NB4 (cell line): ENCODE data around the gene FTSJ3.

Experiments
- DNase-seq: peaks from one replicate; pipeline ENCODE4 v3.0.0; 2010; ENCODE audit warnings: low read depth
- H3K4me3 ChIP-seq: one replicate; pipeline ENCODE4 v1.5.1; 2011; ENCODE audit warnings: mild to moderate bottlenecking, low read depth, low read length, moderate library complexity
- MYC ChIP-seq: IDR thresholded peaks from 2 replicates; pipeline ENCODE4 v1.6.1; 2011; ENCODE audit warnings: low read depth, low read length
- POLR2A ChIP-seq: IDR thresholded peaks from 2 replicates; pipeline ENCODE4 v1.6.1; 2011; ENCODE audit warnings: mild to moderate bottlenecking; ENCODE audit not compliant: insufficient read length; ENCODE audit errors: extremely low read depth
- TF ChIP-seq, protein P1 (sequence below): IDR thresholded peaks from 2 replicates; pipeline ENCODE4 v1.6.1; 2011; ENCODE audit warnings: low read depth, low read length
- TF ChIP-seq, protein P2 (sequence below): IDR thresholded peaks from one replicate; pipeline ENCODE4 v1.5.1; 2012; ENCODE audit warnings: low read depth, low read length

FTSJ3 gene

DNA sequence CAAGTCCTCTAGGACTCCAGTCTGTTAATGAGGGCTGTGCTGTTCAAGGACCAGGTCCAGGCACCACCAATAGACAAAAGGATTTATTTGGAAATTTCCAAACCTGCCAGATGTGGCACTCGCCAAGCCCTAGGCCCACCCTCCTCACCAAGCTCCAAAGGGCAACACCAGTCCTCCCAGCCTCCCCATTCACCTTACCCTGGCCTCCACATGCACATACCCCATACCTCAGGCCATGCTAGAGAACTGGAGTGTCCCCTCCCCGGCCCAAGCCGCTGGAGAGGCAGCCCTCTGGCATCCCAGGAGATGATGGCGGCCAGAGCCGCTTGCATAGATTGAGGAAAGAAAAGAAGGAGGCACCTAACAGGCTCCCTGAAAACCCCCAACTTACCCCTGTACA is 4.6 kb upstream of the FTSJ3 start:
- DNase-seq = no peak
- H3K4me3 ChIP-seq = no peak overlapping the region
- TF ChIP-seq MYC = no peak
- TF ChIP-seq, protein P1, sequence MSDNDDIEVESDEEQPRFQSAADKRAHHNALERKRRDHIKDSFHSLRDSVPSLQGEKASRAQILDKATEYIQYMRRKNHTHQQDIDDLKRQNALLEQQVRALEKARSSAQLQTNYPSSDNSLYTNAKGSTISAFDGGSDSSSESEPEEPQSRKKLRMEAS = no peak
- TF ChIP-seq POLR2A = no peak
- TF ChIP-seq, protein P2, sequence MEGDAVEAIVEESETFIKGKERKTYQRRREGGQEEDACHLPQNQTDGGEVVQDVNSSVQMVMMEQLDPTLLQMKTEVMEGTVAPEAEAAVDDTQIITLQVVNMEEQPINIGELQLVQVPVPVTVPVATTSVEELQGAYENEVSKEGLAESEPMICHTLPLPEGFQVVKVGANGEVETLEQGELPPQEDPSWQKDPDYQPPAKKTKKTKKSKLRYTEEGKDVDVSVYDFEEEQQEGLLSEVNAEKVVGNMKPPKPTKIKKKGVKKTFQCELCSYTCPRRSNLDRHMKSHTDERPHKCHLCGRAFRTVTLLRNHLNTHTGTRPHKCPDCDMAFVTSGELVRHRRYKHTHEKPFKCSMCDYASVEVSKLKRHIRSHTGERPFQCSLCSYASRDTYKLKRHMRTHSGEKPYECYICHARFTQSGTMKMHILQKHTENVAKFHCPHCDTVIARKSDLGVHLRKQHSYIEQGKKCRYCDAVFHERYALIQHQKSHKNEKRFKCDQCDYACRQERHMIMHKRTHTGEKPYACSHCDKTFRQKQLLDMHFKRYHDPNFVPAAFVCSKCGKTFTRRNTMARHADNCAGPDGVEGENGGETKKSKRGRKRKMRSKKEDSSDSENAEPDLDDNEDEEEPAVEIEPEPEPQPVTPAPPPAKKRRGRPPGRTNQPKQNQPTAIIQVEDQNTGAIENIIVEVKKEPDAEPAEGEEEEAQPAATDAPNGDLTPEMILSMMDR = no peak

DNA sequence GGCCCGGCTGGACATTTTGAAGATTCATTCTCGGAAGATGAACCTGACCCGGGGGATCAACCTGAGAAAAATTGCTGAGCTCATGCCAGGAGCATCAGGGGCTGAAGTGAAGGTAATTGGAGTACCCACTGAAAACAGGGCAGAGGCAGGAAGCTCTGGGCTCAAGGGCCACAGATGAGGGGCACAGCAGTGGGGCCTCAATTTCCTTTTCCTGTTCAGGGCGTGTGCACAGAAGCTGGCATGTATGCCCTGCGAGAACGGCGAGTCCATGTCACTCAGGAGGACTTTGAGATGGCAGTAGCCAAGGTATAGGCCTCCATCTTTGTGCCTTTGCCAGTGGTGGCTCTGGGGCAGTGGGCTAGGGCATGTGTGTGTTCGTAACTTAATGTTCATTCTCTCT is 4.0 kb upstream of the FTSJ3 start:
- TF ChIP-seq POLR2A (no peak), MYC (no peak)
- TF ChIP-seq, protein P2 = no peak
- H3K4me3 ChIP-seq = no peak overlapping the region
- DNase-seq = no peak

DNA sequence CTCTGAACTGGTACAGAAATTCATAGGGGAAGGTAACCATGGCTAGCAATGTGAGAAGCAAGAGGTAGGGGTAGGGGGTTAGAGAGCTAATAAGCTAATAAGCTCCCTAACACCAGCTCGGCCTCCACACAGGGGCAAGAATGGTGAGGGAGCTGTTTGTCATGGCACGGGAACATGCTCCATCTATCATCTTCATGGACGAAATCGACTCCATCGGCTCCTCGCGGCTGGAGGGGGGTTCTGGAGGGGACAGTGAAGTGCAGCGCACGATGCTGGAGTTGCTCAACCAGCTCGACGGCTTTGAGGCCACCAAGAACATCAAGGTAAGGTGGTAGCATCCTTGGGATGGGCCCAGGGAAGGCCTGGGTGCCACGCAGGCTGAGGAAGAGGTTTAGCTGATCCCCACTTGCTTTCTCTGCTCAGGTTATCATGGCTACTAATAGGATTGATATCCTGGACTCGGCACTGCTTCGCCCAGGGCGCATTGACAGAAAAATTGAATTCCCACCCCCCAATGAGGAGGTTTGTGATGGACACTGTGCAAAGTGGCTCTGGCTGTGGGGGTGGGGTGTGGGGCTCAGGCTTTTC is 3.5 kb upstream of the FTSJ3 start:
- no peak for DNase-seq
- H3K4me3 ChIP-seq = no peak overlapping the region
- TF ChIP-seq MYC (no peak), POLR2A (no peak)
- TF ChIP-seq, protein P1 = no peak
- TF ChIP-seq, protein P2 = no peak

DNA sequence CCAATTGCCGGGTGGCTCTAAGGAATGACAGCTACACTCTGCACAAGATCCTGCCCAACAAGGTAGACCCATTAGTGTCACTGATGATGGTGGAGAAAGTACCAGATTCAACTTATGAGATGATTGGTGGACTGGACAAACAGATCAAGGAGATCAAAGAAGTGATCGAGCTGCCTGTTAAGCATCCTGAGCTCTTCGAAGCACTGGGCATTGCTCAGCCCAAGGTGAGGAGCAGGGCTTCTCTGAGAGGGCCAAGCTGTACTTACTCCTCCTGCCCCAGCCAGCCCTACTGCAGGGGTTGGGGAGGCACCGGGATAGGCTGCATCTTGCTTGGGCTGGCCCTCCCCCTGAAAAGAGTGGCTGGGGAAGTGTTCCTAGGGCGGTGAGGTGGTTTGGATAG is 2.8 kb upstream of the FTSJ3 start:
- TF ChIP-seq, protein P1 = no peak
- TF ChIP-seq POLR2A = no peak
- TF ChIP-seq, protein P2 = no peak
- TF ChIP-seq MYC = no peak
- no peak for DNase-seq
- H3K4me3 ChIP-seq = no peak overlapping the region

DNA sequence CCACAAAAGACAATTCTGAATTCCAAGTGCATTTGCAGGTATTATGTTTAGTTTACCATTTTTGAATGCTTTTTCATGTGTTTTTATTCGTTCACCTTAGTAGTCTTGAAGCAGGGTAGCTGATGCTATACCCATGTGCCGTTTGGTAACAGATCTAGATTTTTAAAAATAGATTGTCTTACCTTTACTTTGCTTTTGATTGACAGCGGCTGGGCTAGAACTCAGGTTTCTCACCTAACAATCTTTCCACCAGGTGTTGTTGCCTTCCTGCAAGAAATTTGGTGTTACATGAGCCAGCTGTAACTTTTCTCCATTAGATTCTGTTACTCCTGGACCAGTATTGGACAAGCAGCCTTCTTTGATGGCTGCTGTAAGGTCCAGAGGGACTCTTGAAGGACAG is 1.5 kb upstream of the FTSJ3 start:
- H3K4me3 ChIP-seq = peak overlapping the region; percentile 98
- TF ChIP-seq, protein P2 = no peak
- TF ChIP-seq, protein P1 = no peak
- no peak for DNase-seq

DNA sequence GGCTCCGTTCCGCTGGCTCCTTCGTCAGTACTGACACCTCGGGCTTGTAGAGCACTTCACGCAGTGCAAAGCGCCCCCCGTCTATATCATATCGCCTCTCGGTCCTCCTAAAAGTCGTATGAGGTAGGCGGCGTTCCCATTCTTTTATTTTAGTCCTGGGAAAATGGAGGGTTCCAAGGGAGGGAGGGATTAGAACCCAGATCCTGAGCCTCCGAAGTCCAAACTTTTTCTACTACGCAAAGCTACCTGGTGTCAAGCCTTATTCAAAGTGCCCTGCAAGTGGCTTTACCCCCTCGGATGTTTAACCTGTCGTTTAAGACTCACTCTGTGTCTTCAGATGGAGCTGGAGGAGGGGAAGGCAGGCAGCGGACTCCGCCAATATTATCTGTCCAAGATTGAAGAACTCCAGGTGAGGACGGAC is 348 bp upstream of the FTSJ3 start:
- no peak for DNase-seq
- H3K4me3 ChIP-seq = peak overlapping the region; percentile 98
- TF ChIP-seq, protein P2 = no peak
- TF ChIP-seq POLR2A (no peak), MYC (no peak)
- TF ChIP-seq, protein P1 = no peak
